ENCODE measurements around the gene SOHLH2.

The SOHLH2 gene, protein sequence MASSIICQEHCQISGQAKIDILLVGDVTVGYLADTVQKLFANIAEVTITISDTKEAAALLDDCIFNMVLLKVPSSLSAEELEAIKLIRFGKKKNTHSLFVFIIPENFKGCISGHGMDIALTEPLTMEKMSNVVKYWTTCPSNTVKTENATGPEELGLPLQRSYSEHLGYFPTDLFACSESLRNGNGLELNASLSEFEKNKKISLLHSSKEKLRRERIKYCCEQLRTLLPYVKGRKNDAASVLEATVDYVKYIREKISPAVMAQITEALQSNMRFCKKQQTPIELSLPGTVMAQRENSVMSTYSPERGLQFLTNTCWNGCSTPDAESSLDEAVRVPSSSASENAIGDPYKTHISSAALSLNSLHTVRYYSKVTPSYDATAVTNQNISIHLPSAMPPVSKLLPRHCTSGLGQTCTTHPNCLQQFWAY

DNA sequence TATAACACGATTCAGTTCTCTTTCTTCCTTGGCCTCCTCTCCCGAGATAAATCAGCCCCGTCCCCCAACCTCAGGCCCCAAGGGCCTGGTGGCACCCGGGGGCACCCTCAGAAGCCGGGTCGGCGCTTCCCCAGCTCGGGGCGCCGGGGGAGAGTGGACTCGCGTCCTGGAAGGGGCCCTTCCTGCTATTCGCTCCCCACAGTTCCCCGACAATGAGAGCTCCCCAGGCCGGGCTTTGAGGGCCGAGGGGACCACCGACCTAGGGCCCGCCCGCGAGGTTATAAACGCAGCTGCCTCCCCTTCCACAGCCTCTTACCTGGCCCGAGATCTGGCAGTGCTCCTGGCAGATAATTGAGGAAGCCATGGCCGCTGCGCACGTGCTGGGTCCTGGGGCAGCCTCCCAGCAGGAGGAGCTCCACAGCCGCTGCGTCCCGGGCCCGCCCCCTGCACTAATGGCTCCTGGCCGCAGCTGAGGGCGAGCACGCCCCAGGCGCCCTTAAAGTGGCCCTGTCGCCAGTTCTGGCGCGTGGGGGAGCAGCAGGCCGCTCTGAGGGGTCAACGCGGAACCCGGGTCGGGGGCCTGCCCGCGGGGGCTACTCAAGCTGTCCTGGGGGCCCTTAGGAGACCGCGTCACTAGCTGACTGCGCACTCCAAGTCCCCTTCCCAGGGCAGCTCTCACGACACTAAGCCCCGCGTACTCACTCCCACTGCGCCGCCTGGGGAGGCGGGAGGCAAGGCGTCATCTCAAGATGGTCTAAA lies at the start of gene SOHLH2:
TSS of gene SOHLH2 (minus strand) at position 394 of the 759 bp plus-strand sequence. CDS start at position 364, 30 bp downstream.
- no peak for DNase-seq (ENCODE audit: low spot score)

DNA sequence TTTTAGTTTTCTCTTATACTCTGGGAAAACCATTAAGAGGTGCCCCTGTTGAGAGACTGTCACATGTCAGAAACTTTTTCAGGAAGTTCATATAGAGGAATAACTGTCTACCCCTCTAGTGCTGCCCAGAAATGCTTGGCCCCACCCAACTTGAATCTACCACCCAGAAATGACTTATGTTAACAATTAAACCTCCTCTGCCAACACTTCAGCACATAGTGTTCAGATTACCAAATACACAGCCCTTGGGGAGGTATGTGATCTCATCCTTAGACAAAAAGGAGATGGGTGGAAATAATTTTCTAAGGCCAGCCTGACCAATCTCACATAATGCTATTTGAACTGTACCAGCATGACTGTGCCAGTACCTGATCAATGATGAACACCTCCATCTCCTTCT lies 47.6 kb upstream of the SOHLH2 start:
- DNase-seq (ENCODE audit: low spot score) = no peak

DNA sequence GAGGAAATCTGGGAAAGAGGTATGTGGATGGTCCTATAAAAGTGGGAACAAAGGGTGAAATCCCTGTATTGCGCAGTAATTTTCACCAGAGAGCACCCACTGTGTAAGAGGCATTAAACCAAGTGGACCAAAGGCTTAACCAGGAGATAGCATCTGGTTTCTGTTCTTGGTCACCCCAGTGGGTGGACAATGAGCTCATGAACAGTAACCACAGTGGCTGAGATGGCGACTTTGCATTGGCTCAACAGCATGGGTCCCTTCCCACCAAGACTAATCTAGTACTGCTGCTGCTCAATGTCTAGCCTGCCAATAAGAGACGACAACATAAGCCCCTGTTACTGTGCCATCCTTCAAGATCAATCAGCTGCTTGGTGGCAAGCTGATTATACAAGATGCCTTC lies 46.7 kb upstream of the SOHLH2 start:
- DNase-seq (ENCODE audit: low spot score) = no peak

DNA sequence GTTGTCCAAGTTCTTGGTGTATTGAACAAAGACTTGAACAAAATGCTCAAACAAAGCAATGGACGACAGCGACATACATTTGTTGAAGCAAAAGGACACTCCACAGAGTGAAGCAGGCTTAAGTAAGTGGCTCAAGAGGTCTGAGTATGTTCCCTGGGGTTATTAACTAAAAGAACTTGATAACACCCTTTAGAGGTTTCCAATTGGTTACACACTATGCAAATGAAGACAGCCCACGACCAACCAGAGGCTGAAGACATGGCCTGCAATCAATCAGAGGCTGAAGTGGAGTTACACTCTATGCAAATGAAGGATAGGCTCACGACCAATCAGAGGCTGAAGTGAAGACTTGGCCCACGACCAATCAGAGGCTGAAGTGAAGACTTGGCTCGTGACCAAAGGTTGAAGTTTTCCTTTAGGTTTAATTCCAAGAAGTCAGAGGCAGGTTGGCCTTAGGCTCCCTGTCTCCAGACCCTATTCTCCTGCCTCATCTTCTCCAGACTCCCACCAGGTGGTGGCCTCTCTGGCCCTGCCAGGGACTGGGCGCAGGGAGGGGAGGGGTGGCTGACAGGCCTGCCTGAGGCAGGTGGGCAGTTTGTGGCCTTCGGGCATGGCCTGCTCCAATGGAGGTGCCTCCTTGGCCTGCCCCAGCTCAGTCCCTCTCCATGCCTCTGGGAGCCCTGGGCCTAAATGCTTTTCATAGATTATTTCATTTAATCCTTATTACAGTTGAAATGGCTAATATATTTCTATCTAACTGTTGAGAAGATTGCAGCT lies 45.2 kb upstream of the SOHLH2 start:
- DNase-seq (ENCODE audit: low spot score) = no peak

DNA sequence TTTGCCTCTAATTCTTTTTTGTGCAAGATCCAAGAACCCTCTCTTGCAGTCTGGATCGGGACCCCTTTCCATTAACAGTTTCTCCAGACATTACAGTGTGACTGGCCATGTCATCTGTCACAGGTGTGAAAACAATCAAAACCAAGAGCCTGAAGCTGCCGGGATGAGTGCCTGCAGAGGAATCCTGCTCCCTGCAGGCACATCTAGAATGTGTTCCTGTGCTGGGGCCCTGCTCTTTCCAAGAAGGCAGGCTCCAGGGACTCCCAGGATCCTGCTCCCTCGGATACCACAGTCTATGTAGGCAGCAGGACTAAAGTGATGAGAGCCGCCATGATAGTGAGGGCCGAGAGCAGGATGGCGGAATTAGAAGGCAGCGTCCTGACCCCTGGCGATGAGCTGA lies 44.5 kb upstream of the SOHLH2 start:
- no peak for DNase-seq (ENCODE audit: low spot score)

DNA sequence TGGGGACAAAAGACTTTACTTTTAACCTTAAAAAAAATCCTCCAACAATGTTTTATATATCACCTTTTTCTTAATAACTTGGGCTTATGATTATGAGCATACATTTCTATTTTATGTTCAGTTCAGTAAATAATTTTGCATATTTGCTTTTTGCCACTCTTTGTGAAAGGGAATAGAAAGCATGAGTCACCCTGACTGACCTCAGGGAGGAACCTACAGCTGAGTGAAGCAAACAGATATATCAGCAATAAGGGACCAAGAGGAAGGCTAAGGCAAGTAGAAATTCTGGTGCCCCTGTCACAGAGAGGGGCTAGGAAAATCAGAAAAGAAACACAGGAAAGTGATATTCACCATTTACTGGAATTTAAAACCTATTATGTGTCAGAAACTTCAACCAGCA lies 37.2 kb upstream of the SOHLH2 start:
- DNase-seq (ENCODE audit: low spot score) = no peak

DNA sequence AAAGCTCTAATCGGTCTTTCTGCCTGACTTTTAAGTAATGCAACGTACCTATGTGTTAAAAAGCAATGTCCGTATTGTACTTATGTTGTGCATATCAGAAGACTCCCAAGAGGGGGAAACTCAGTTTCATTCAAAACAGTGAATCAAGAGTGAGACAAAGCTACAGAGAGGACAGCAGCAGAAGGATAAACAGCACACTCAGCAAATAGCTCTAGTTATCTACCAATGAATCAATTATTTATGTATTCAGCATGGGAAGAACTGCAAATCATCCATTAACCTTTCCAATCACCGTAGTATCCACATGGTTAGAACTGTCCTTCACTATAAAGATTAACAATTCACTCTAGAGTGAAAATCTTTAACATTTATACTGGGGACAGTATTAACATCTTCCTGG lies 36.7 kb upstream of the SOHLH2 start:
- DNase-seq (ENCODE audit: low spot score) = no peak

DNA sequence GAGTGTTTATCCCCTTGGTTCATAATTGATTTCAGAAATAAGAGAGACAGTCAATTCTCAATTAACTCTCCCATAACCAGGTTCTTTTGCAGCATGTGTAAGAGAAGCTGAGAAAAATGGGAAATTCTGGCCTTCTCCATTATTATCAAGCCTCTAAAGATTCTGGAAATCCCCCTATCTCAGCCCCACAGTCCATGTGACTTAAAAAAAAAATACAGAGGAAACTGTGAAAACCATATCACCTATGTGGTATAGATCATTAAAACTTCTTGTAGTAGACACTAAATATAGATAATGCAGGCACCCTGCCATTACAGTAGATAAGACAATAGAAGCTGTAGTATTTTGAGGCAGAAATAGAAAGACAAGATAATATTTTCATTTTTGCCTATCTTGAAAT lies 34.3 kb upstream of the SOHLH2 start:
- no peak for DNase-seq (ENCODE audit: low spot score)

DNA sequence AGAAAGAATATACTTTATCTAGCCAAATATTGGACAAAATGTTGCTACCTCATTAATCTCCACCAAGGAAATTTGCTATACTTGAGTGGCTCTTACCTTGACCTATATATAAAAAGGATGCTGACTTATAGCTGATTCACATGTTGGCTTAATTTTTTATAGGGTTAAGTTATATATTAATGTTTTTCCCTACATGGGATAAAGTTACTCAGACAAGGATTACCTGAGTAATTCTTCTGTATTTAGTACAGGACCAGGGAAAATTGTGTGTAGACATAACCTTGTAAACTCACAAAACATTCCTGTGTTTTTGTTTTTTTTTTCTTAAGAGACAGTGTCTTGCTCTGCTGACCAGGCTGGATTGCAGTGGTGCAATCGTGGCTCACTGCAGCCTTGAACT lies 30.6 kb upstream of the SOHLH2 start:
- DNase-seq (ENCODE audit: low spot score) = no peak

DNA sequence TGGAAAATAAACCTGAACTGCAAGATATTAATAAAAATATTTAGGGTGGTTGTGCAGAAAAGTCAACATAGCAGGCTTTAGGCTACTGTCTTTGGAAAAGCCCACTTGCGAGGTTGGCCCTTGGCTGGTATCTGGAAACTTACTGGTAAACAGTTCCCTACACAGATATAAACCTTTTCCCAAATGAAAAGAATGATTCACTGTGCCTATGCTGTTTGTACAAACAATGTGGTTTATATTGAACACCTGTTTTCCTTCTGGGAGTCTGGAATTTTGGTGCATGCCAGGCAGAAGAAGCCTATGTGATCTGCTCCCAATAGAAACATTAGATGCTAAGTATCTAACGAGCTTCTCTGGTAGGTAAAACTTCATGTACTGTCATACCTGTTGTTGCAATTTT lies 29.7 kb upstream of the SOHLH2 start:
- DNase-seq (ENCODE audit: low spot score) = no peak

DNA sequence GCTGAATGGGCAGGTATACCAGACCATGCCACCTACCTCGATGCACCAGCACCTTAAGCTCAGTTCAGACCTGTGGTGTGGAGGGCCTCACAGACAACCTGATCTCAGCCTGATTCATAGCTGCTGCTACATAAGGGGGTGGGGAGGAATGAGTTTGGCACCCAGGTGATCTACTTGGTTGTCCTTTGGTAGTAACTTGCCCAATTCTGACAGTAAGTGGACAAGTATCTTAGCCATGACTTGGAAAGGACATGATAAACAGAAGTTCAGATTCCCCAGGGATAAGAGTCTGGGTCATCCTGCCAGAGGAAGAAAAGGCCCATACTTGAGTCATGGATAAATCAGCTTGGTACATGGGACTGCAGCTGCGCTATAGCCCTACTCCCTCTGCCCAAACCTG lies 28.4 kb upstream of the SOHLH2 start:
- DNase-seq (ENCODE audit: low spot score) = no peak

DNA sequence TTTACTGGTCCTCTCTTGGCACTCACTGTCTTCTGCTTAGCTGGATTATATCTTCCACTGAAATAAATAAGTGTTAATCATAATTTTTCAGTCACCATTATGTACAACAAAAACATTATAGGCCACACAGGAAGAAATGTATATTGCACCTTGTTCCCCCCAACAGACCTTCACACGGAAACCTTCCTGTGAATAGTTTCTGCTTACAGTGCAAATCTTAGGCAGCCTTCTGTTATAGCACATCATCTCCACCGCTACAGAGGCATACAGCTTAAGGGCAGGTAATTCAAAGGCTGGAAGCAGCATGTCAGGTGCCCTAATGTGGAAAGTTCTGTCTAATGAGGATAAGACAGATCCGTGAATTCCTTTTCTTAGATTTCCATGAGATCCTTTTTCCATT lies 16.9 kb upstream of the SOHLH2 start:
- no peak for DNase-seq (ENCODE audit: low spot score)

DNA sequence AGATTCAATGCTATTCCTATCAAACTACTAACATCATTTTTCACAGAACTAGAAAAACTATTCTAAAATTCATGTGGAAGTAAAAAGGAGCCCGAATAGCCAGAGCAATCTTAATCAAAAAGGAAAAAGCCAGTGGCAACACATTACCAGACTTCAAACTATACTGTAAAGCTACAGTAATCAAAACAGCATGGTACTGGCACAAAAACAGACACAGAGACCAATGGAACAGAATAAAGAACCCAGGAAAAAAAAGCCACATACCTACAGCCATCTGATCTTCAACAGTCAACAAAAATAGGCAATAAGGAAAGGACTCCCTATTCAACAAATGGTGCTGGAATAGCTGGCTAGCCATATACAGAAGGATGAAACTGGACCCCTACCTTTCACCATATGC lies 10.4 kb upstream of the SOHLH2 start:
- no peak for DNase-seq (ENCODE audit: low spot score)

DNA sequence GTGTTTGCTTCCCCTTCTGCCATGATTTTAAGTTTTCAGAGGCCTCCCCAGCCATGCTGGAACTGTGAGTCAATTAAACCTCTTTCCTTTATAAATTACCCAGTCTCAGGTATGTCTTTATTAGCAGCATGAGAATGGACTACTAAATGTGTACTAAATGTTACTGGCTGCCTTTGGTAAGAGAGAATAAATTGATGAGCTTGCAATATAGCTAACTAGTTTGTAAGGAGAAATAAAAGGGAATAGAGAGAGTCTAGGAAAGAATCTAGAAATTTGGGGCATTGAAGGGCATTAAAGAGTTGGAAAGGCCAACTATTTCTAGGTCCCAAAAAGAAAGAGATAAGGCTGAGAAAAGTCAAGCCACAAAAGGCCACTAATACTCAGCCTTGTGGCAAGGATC lies 5.5 kb upstream of the SOHLH2 start:
- DNase-seq (ENCODE audit: low spot score) = no peak

DNA sequence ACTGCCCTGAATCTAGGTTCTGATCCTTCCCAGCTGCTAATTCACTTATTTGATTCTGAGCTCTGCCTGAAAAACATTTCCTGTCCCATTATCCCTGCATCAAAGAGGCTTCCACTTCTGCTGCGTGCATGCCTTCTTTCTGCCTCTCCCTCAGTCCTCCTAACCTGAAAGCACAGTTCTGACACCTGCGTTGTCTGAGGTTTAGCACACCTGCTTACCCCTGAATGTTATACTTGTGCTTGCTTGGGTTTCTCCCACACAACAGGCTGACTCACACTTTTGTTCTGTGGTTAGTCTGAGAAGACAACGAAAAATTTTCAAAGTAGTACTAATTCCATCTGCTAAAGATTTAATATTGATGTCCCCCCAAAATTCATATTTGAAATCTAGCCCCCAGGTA lies 3.1 kb upstream of the SOHLH2 start:
- DNase-seq (ENCODE audit: low spot score) = peak; percentile 61

DNA sequence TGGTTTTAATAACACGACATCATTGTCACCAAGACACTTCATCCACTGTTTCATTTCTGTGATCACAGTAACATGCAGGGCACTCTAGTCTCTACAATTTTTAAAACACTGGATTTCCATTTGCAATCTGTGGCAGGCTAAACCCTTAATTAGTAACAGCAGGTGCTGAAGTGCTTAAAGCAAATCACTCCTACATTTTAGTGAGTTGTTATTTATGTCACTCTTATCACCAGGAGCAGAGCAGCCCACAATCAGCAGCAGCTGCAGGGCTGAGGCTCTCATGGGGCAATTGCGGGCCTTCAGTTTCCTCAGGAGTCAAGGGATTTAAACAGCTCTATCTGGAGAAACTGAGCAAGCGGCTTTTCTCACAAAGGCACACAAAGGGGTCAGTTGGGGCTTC lies 1.6 kb downstream of the SOHLH2 start:
- no peak for DNase-seq (ENCODE audit: low spot score)

DNA sequence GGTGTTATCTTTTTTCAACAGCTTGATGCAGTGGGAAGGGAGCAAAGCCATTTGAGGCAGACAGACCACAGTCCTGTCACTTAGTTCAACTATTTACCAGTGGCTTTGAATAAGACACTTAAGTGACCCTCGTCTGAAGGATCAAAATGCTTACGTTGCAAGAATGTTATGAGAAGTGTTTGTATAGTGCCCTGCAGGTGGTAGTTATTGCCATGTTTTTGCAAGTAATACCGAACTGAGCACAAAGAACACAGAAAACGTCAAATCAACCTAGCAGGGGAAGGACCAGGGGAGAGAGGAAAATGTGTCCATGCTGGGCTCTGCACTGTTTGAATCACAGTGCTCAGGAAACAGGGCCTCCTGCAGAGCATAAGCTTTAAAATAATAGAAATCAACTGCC lies 2.8 kb downstream of the SOHLH2 start:
- no peak for DNase-seq (ENCODE audit: low spot score)

DNA sequence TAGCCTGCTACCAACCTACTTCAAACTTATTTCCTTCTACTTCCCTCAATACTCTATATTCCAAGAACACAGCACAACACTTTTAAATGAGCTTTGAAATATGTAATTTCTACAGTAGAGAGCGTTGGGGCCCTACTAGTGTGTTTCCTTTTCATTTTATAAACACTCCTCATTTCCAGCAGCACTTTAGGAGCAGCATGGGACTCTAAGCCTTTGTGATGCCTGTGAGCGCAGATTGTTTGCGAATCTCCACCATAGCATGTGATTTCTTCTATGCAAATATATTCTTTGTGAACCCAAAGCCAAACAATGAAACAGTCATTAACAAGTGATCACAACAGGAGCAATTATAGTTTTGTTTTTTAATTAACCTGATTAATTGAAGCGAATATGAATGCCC lies 3.6 kb downstream of the SOHLH2 start:
- no peak for DNase-seq (ENCODE audit: low spot score)

DNA sequence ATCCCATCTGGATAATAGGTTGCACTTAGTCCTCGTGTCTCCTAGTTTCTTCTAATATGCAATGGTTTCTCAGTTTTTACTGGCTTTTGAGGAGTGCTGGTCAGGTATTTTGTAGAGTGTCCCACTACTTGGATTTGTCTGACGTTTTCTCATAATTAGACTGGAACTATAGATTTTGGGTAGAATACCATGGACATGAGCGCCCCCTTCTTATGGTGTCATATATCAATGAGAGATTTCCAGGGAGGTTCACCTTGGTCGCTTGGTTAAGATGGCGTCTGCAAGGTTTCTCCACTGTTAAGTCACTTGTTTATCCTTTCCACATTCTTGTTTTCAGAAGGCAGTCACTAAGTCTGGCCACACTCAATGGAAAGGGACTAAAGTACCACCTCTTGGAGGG lies 6.7 kb downstream of the SOHLH2 start:
- DNase-seq (ENCODE audit: low spot score) = no peak

DNA sequence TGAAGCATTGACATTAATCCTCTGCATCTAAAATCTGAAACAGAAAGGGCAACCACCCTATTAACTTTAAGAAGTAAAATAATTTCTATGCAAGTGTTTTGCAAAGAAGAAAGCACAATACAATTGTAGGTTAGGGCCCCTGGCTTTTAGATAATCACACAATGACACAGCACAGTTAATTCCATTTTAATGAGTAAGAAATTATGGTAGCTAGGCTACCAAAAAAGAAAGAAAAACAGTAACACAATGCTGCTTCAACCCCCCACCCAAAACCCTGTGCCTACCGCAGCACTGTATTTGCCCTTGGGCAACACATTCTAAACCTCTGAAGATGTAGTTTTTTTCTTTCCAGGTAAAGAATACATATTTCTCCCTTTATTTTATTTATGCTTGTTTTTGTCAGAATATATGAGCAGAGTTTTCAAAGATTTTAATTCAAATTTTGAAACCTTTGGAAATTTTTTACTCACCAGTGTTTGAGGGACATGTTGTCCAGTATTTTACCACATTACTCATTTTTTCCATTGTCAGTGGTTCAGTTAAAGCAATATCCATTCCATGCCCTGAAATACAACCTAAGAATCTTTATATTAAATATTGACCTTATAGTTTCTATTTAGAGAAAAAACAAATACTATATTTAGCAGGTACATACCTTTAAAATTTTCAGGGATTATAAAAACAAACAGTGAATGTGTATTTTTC lies 21.1 kb downstream of the SOHLH2 start:
- no peak for DNase-seq (ENCODE audit: low spot score)

DNA sequence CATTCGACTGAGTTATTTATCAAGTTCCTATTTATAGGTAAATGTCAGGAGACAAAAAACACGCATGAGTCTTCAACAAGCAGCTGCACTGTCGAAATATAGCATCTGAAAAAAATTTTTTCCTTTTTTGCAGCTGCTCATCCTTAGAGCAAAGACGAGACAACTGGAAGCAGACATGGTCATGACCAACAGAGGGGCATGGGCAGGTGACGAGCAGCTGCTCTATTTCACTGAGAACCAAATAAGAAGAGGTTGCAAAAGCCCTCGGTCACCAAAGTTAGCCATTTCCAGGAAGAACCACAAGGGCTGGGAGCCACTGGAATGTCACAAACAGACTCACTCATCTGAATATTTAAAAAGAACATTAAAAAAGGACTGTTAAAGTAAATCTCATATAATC lies 22.2 kb downstream of the SOHLH2 start:
- DNase-seq (ENCODE audit: low spot score) = no peak

DNA sequence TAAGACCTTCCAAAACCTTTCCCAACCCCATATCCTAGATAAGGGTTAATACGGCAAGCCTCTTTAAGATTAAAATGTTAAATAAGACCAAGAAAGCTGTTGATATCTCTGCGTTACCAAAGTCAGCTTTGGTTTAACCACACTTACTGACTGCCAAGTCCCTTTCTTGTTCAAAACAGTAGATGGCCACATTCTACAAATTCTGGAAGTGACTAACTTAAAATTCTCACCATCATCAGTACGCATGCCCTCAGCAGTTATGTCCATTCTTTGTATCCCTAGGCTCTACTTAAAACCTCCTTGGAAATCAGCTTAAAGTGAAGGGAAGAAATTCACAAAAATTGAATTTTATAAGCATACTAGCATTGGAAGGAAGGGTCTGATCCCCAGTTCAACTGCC lies 23.6 kb downstream of the SOHLH2 start:
- DNase-seq (ENCODE audit: low spot score) = no peak

All from SW480 (cell line).